NT2/D1 (cell line): ENCODE results near the gene PAN3.

Experiments used
- SUZ12 ChIP-seq: IDR thresholded peaks from 2 replicates; pipeline ENCODE4 v1.6.1; 2011; ENCODE audit not compliant: insufficient read length, insufficient read depth; ENCODE audit errors: extremely low read depth
- YY1 ChIP-seq: IDR thresholded peaks from 2 replicates; pipeline ENCODE4 v1.6.1; 2011; ENCODE audit not compliant: insufficient read length, insufficient read depth
- ZNF274 ChIP-seq: IDR thresholded peaks from 2 replicates; pipeline ENCODE4 v1.6.1; 2011; ENCODE audit warnings: mild to moderate bottlenecking, low read depth, low read length

DNA sequence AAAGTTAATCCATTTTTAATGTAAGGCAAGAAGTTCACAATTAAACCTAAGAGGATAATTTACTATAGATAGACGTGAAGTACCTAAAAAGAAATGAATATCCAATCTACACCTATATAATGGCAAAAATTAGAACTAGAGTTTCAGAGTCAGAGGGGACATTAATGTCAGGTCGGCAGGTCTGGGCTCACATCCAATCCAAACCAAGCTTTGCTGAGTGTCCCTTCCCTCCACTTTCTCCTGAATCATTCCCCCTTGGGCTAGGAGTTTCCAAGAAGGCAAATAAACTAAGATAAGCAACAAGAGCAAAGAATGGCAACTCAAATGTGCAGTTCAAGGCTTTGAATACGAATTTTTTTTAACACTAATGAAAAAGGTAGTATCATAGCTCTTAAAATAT lies 40.8 kb upstream of the PAN3 start:
- TF ChIP-seq YY1 (no peak), ZNF274 (no peak), SUZ12 (no peak)
